ENCODE data around the gene RGPD8.

RGPD8 gene

GRCh38 chr2:112335600-112335999 is 97.8 kb downstream of the RGPD8 start:
- no peak for DNase-seq (ENCODE audit: low read depth in 2 of 2)

- DNase-seq (ENCODE audit: low read depth in 2 of 2): no peak
These were observed 101.2 kb downstream of the RGPD8 start for GRCh38 chr2:112332123-112332696.

GRCh38 chr2:112322919-112323318 is 110.5 kb downstream of the RGPD8 start:
- no peak for DNase-seq (ENCODE audit: low read depth in 2 of 2)

- DNase-seq (ENCODE audit: low read depth in 2 of 2): no peak
These were observed 111.8 kb downstream of the RGPD8 start for GRCh38 chr2:112321375-112322320.

Measured in stimulated activated CD8-positive, alpha-beta memory T cell treated with anti-CD3 and anti-CD28 coated beads, Interleukin-15, amount 100 ng/mL, for 48 hours (primary cell).